HFF-Myc (cell line): ENCODE results near the gene SMYD2.

Source experiments
- DNase-seq: peaks from one replicate; pipeline ENCODE4 v3.0.0-alpha.2; 2011; ENCODE audit warnings: low read depth; ENCODE audit errors: extremely low read depth
- H3K4me3 ChIP-seq: replicated peaks from 2 replicates; pipeline ENCODE4 v1.5.1; 2011; ENCODE audit warnings: low read depth, mild to moderate bottlenecking, control low read depth, low read length
- TF ChIP-seq, protein P1 (sequence below): IDR thresholded peaks from 2 replicates; pipeline ENCODE4 v1.5.1; 2012; ENCODE audit warnings: mild to moderate bottlenecking, low read depth, low read length, control low read depth; ENCODE audit errors: missing control alignments

Gene SMYD2

DNA sequence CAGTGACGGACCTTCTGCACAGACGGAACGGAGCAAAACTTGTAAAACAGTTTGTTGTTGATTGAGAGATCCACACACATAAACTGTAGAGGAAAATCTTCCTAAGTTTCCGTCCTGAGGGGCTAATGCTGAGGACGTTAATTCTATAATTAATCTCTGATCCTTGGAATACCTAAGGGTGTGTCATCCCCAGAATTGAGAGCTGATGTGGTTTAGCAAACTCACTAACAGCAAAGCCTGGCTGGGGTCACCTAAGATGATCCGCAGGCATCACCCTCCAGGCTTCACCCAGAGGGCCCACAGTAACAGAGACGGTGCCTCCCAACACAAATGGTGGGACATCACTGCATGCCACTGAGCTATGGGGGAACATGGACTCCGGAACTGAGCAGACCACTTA lies 97.5 kb downstream of the SMYD2 start:
- DNase-seq = no peak
- no peak overlapping the region for H3K4me3 ChIP-seq
- TF ChIP-seq, protein P1, sequence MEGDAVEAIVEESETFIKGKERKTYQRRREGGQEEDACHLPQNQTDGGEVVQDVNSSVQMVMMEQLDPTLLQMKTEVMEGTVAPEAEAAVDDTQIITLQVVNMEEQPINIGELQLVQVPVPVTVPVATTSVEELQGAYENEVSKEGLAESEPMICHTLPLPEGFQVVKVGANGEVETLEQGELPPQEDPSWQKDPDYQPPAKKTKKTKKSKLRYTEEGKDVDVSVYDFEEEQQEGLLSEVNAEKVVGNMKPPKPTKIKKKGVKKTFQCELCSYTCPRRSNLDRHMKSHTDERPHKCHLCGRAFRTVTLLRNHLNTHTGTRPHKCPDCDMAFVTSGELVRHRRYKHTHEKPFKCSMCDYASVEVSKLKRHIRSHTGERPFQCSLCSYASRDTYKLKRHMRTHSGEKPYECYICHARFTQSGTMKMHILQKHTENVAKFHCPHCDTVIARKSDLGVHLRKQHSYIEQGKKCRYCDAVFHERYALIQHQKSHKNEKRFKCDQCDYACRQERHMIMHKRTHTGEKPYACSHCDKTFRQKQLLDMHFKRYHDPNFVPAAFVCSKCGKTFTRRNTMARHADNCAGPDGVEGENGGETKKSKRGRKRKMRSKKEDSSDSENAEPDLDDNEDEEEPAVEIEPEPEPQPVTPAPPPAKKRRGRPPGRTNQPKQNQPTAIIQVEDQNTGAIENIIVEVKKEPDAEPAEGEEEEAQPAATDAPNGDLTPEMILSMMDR = no peak

DNA sequence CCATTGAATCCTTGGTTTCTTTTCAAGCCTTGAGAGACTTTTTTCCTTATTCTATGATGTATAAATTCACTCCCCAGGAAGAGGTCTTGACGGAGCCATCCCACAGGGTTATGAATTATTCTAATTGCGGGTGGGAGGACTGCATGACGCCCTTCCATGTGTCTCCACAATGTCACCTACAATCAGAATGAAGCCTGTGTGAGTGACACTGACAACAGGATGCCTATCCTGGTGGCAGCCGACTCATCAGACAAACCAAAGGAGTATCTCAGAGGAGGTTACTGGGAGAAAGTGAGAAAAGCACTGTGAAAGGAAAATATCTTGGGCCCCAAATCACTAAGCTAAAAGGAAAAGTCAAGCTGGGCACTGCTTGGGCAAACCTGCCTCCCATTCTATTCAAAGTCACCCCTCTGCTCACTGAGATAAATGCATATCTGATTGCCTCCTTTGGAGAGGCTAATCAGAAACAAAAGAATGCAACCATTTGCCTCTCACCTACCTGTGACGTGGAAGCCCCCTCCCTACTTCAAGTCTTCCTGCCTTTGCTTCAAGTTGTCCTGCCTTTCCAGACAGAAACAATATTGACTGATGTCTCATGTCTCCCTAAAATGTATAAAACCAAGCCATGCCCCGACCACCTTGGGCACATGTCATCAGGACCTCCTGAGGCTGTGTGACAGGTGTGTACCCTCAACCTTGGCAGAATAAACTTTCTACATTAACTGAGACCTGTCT lies 98.4 kb downstream of the SMYD2 start:
- TF ChIP-seq, protein P1 = no peak
- H3K4me3 ChIP-seq = no peak overlapping the region
- DNase-seq = no peak

DNA sequence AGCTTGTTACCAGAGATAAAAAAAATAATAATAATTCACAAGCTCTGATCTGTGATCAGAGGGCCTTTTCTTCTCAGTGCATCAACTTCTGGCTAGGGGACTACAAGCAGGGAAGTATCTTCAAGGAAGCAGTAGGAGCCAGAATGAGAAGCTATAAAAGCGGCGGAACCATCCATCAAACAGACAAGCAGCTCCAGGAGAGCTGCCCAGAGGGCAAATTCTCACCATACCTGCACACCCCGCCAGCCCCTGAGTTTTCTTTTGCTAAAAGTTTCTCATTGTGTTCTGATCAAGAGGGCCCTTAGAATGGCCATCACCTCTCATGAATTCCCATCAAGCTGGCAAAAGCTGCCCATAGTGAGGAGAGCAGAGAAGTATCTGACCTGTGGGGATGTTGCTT lies 99.4 kb downstream of the SMYD2 start:
- H3K4me3 ChIP-seq = no peak overlapping the region
- DNase-seq = no peak
- TF ChIP-seq, protein P1 = no peak

DNA sequence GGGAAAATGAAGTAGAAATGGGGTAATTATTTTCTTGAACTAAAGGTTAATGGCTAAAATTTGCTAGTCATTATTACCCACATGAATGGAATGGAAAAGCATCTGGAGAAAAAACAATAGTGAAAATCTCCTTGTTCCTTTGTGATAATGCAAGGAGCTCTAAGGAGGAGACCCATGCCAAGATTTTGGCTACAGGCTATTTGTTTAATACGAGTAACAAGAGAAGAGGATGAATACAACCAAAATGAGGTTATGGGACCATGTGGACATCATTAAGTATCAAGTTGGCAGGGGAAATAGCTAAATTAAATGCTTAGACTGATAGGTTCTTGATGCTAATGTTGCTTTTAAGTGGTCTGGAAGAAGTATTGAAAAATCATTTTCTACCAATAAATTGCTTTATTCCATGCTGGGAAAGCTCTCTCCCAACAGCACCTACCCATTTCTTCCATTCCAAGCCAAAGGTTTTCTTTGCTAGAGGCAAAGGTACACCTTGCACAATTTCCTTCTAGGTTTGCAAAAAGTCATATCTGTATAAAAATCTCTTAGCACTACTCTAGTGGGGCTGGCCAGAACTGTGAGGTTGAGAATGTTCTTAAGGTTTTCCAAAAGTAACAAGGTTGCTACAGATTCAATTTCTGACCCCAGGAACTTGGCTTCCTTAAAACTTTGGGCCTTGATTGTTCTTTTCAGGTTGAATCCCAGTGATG lies 100.2 kb downstream of the SMYD2 start:
- H3K4me3 ChIP-seq = no peak overlapping the region
- DNase-seq = no peak
- TF ChIP-seq, protein P1 = no peak

DNA sequence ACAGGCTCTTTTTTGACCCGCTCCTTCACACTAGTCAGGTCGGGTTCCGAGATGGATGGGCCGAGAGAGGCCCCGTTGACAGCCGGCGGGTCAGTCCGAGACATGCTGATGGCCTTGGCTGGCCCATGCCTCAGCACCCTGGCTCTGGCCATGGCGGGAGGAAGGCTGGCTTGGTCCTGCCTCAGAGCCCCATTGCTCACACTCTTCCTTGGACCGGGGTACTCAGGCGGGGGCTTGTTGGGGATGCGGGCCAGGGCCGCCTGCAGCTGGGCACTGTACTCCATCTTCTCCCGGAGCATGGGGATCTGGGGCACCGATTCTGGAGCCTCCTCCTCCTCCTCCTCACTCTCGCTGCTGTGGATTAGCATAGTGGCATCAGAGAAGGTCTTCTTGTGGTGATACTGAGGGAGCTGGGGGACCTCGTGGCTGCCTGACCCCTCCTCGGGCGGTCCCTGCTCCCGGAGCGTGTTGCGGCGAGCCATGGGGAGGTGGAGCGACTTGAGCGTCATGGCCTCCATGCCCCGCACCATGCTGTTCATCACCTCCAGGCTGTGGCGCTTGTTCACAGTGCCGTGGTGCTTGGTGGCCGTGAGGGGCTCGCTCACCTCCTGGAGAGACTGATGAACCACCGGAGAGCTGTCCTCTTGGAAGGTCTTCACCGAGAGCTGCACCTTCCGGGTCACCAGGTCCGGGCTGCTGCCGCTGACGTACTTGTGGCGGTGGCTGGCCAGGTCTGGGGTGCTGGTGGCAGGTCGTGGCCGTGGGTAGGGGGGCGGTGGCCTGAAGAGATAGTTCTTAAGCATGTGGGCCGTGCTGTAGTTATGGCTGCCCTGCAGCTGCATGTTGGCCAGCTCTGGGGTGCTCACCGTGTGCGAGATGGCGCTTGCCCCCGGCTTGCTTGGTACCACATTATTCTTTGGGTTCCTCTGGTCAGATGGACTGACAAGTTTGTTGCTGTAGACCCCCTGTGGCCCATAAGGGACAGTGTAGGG lies 102.7 kb downstream of the SMYD2 start:
- DNase-seq = no peak
- TF ChIP-seq, protein P1 = no peak
- H3K4me3 ChIP-seq = no peak overlapping the region

DNA sequence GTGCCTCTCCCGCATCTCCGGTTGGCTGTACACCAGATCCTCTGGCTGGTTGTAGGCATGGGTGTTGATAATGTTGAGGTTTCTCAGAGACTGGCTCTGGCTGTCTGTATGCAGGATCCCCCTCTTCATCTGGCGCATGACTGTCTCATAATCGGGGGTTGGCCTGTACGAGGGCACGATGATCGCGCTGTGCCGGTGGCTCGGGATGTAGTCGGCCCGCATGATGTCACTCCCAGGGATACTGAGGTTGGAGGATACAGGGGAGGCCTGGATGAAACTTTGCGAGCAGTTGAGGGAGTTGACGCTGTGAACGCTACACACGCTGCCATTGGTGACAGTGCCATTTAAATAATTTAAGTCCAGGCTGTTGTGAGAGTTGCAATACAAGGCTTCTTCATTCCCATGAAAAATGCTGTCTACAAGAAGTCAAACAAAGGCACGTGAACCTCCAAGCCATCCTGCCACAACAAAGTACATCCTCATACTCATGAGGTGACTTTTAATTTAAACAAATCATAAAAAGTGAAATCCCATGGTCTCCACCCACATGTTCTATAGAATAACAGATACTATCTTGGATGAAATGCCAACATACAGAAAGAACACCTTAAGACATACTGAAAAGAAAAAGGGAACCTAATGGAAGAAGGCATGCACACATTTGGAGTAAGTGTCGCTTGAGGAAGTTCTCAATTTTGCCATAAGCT lies 103.6 kb downstream of the SMYD2 start:
- no peak for DNase-seq
- TF ChIP-seq, protein P1 = no peak

More for the DNA sequence above, 103.6 kb downstream of the SMYD2 start:
- no peak overlapping the region for H3K4me3 ChIP-seq
